Right lobe of liver (tissue), 6 donors: ENCODE results near the gene OBI1. TPM values are rescaled to one million over a fixed set of nuclear protein-coding genes. Genes with fewer than 3 reads are reported as not detected.

Experiments used
- ATAC-seq, 4 donors: fragments of 200-7000 bp; cut with Tn5 transposase; one replicate each; pipeline ENCODE4 v1.9.1; 2020; ENCODE audit warnings: mild to moderate bottlenecking in 4 of 4, moderate library complexity in 4 of 4
- DNase-seq, 3 donors: peaks; one replicate each; pipeline ENCODE4 v3.0.0-alpha.2; 2020
- H3K27ac ChIP-seq, 3 donors: fragments of 200-600 bp; one replicate each; pipeline ENCODE4 v1.8.0; 2022
- H3K27me3 ChIP-seq, 2 donors: fragments of 200-600 bp; one replicate each; pipeline ENCODE4 v1.8.0; 2022
- H3K36me3 ChIP-seq, 4 donors: fragments of 200-600 bp; sonication (generic) in 1 of 4; one replicate each; pipeline versions ENCODE4 v1.5.1 to v1.8.0; 2017 to 2022; ENCODE audit warnings: control low read depth in 1 of 4
- H3K4me1 ChIP-seq, 4 donors: fragments of 200-600 bp; sonication (generic) in 1 of 4; one replicate each; pipeline versions ENCODE4 v1.5.1 to v1.8.0; 2017 to 2022; ENCODE audit warnings: control low read depth in 1 of 4
- H3K4me3 ChIP-seq, 3 donors: fragments of 200-600 bp; one replicate each; pipeline ENCODE4 v1.8.0; 2022
- H3K9me3 ChIP-seq, 4 donors: fragments of 200-600 bp; sonication (generic) in 1 of 4; one replicate each; pipeline versions ENCODE4 v1.5.1 to v1.8.0; 2017 to 2022; ENCODE audit warnings: control low read depth in 1 of 4
- POLR2A ChIP-seq: fragments of 450-650 bp; IDR thresholded peaks from one replicate; pipeline ENCODE4 v1.6.1; 2017; ENCODE audit warnings: antibody characterized with exemption, mild to moderate bottlenecking
- WGBS: methylation state at CpG from one replicate; pipeline ENCODE4 v1.1.6; 2018; ENCODE audit warnings: low coverage, low lambda C conversion rate; ENCODE audit not compliant: insufficient coverage; ENCODE audit errors: missing lambda C conversion rate; 5-methylcytosine and 5-hydroxymethylcytosine counted together
- intact Hi-C, 2 donors: fragments of 100-400 bp; cut with DNase I; formaldehyde crosslinking; loops; one replicate each; pipeline versions ENCODE4 v1.11.2 to v1.14.1; 2022
- total RNA-seq, 6 experiments: library from RNA; depleted of rRNA in 2 of 6; stranded (reverse); fragments of >200 nt in 2 of 6; fragmentation: NEBNext Ultra II Directional in 3 of 6; extraction: Animal tissue kit (Norgen Biotek cat#: 25700) in 3 of 6; gene quantifications; one replicate each; pipeline versions ENCODE4 v1.1.0 to v1.2.4, GENCODE V29; 2016 to 2023
- TF ChIP-seq, protein P1 (sequence below), 4 donors: fragments of 200-600 bp in 3 of 4; fragments of 450-650 bp in 1 of 4; IDR thresholded peaks; one replicate each; pipeline versions ENCODE4 v1.5.1 to v1.8.0; 2016 to 2022; ENCODE audit warnings: antibody characterized with exemption in 4 of 4, mild to moderate bottlenecking in 2 of 4
- donor health status: DM: no; HTN: yes; CAD: no.
- donor health status: DM: no; HTN: no; CAD: no.
- donor health status: DM: no; HTN: no; CAD: no.
- donor health status: DM: no; HTN: yes; CAD: no.
- donor health status: DM: no; HTN: yes; CAD: no.

The OBI1 gene
- total RNA-seq, 6 experiments from 2014 or later: 1.7 to 3.6 (median 2.8) TPM

DNA sequence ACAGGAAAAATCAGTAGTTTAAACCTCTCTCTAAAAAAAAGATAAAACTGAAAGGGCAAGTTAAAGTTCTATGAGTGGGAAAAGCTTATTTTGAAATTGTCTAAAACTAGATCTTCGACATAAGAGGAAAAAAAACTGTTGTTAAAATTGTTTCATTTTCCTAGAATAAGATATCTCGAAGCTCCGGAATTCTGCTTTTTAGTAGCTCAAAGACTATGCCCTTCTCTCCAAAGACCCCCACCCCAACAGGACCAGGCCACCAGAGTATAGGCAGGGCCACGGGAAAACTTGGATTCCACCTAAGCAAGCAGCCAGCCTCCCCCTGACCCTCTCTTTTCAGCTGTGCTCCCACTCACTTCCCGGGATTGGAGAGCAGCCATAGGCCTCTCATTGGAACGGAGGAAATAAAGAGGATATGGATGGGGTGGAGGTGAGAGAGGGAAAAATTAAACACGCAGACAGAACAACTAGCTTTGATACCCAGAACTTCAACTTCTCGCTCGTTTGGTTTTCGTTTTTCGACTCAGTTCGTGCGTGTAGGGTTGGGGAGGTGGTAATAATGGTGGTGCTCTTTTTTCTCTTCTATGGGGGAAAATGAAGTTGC, 58.6 kb downstream of the OBI1 start:
- no peak for ATAC-seq
- Histone ChIP-seq H3K36me3 (no peaks in the 10 kb centered on the region), H3K27ac (no peak overlapping the region), H3K9me3 (no peaks in the 10 kb centered on the region), H3K27me3 (peaks cover 24 to 79% of the 10 kb centered on the region in 2 donors), H3K4me1 (peaks cover 0 to 30% (median 7%) of the 10 kb centered on the region in 4 donors), H3K4me3 (no peak overlapping the region)
- DNase-seq: no peak
- 13% methylated on average over 13 of the region's 13 CpGs for WGBS
- intact Hi-C loops: no loop called here
- TF ChIP-seq POLR2A: no peak

DNA sequence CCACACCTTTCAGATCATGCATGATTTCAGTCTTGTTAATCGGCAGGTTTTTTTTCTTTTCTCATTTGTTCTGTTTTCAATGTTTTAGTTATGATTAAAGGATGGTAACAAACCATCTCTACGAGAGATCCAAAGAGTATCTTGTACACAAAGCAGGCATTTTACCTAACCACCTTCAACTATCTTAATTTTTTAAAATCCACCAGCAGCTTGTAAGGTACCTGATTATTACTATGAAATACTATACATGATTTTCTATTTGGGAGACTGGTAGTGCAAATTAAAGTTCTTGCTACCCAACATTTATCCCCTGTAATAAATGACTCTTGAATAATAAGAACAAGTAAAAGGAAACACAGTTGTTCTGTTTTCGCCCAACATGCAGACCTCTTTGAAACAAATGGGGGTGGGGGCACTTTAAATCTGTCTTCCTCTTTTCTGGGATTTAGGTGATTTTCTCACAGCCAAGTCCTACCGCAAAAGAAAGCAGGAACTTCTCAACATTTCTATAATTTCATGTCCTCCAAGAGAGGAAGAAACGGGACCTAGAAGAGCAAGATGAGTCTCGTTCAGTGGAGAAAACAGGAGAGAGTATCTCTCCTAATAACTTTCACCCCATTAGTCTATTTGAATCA, 59.2 kb downstream of the OBI1 start:
- TF ChIP-seq POLR2A: no peak
- TF ChIP-seq, protein P1, sequence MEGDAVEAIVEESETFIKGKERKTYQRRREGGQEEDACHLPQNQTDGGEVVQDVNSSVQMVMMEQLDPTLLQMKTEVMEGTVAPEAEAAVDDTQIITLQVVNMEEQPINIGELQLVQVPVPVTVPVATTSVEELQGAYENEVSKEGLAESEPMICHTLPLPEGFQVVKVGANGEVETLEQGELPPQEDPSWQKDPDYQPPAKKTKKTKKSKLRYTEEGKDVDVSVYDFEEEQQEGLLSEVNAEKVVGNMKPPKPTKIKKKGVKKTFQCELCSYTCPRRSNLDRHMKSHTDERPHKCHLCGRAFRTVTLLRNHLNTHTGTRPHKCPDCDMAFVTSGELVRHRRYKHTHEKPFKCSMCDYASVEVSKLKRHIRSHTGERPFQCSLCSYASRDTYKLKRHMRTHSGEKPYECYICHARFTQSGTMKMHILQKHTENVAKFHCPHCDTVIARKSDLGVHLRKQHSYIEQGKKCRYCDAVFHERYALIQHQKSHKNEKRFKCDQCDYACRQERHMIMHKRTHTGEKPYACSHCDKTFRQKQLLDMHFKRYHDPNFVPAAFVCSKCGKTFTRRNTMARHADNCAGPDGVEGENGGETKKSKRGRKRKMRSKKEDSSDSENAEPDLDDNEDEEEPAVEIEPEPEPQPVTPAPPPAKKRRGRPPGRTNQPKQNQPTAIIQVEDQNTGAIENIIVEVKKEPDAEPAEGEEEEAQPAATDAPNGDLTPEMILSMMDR (IDR thresholded peaks at IDR 0.05): no peak
- no peak overlapping the region for H3K4me3 ChIP-seq
- H3K9me3 ChIP-seq: no peaks in the 10 kb centered on the region
- 7% methylated on average over 6 of the region's 6 CpGs for WGBS
- H3K36me3 ChIP-seq: no peaks in the 10 kb centered on the region
- H3K27me3 ChIP-seq: peaks cover 24 to 79% of the 10 kb centered on the region in 2 donors
- no peak overlapping the region for H3K27ac ChIP-seq
- ATAC-seq: no peak
- intact Hi-C loops: no loop called here
- peaks cover 0 to 30% (median 7%) of the 10 kb centered on the region in 4 donors for H3K4me1 ChIP-seq
- no peak for DNase-seq

DNA sequence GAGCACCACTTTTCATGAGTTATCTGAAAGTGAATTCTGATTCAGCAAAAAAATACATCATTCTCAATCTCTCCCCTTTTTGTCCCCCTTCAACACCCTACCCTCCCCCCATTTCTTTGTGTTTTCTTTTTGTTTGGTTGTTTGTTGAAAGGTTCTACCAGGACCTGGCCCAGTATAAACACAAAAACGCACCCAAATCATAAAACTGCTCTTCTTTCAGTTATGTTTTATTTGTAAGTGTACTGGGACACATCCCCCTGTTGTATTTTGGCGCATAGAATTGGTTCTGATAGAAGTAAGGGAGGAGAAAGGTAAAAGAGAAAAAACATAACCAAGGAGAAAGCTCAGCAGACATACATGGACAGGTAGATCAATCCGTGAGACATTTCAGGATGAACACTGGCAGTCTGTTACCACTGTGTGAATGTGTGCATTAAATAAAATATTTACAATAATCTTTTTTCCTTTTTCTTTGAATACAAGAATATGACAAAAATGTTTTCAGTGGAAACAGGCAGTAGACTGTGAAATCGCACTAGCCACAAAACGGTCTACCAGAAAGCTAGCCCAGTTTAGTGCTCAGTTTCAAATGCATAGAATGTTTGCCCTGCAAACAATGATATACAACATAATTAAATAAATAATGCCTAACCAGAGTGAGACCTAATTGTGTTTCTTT, 59.9 kb downstream of the OBI1 start:
- H3K27me3 ChIP-seq: peaks cover 24 to 81% of the 10 kb centered on the region in 2 donors
- no peak overlapping the region for H3K4me3 ChIP-seq
- DNase-seq (no peak), ATAC-seq (no peak)
- H3K4me1 ChIP-seq: peaks cover 0 to 30% (median 7%) of the 10 kb centered on the region in 4 donors
- intact Hi-C loops: no loop called here
- no peaks in the 10 kb centered on the region for H3K9me3 ChIP-seq
- H3K27ac ChIP-seq: no peak overlapping the region
- 13% methylated on average over 5 of the region's 5 CpGs for WGBS
- TF ChIP-seq, protein P1 (IDR thresholded peaks at IDR 0.05): no peak
- TF ChIP-seq POLR2A: no peak
- no peaks in the 10 kb centered on the region for H3K36me3 ChIP-seq

DNA sequence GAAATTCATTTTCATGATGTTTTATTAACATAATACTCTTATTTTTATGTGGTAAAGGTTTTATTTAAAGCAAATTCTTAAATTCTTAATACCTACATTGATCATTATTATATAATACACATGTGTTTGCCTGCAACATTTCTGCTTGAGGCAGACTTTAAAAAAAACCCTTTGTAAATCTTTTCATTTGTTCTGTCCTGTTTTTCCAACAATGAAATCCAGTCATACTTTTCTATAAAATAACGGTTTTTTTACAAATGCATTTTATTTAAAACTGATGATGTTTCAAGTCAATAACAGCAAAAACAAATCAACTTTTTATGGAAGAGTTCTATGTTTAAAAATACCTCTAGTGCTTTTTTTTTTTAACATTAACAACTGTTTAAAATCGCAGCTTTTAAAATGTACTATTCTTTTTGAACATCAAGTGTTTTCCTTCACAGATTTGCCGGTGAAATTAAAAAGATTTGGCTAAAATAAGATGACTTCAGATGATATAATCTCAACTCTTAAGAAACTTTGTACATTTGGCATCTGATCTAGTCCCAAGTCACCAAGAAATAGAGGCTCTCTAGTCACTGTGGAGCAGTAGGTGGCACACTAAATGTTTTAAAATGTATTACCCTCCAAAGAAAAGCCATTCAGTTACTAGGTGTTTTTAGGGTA, 60.7 kb downstream of the OBI1 start:
- H3K4me1 ChIP-seq: peaks cover 0 to 26% (median 7%) of the 10 kb centered on the region in 4 donors
- H3K9me3 ChIP-seq: no peaks in the 10 kb centered on the region
- ATAC-seq (no peak), DNase-seq (no peak)
- H3K27me3 ChIP-seq: peaks cover 24 to 83% of the 10 kb centered on the region in 2 donors
- no peak overlapping the region for H3K4me3 ChIP-seq
- no peak overlapping the region for H3K27ac ChIP-seq
- 16% methylated on average over 3 of the region's 3 CpGs for WGBS
- TF ChIP-seq, protein P1 (IDR thresholded peaks at IDR 0.05): no peak
- TF ChIP-seq POLR2A: no peak
- no peaks in the 10 kb centered on the region for H3K36me3 ChIP-seq
- intact Hi-C loops: no loop called here
